GM19328 (cell line): ENCODE results near the gene STARD3.

Experiments used
- ATAC-seq: cut with Tn5 transposase; IDR thresholded peaks from one replicate; pipeline ENCODE4 v1.9.1; 2021; ENCODE audit warnings: mild to moderate bottlenecking, moderate library complexity; ENCODE audit not compliant: unreplicated experiment

STARD3 gene

GRCh38 chr17:39603304-39604016 is 33.5 kb upstream of the STARD3 start:
- ATAC-seq: no peak

- ATAC-seq: no peak
These were observed 31.9 kb upstream of the STARD3 start for GRCh38 chr17:39604911-39605491.

- no peak for ATAC-seq
These were observed 31.2 kb upstream of the STARD3 start for GRCh38 chr17:39605492-39606433.

GRCh38 chr17:39606434-39607056 is 30.4 kb upstream of the STARD3 start:
- ATAC-seq: no peak

- ATAC-seq: no peak
These were observed 29.7 kb upstream of the STARD3 start for GRCh38 chr17:39607057-39607850.

GRCh38 chr17:39607851-39608130 is 29.2 kb upstream of the STARD3 start, which contains the start of gene NEUROD2:
TSS of gene NEUROD2 (minus strand) at chr17:39607920. CDS start at chr17:39606599, 1,321 bp downstream.
- ATAC-seq: no peak

GRCh38 chr17:39608142-39608981 is 28.6 kb upstream of the STARD3 start:
- ATAC-seq: no peak

GRCh38 chr17:39609416-39610025 is 27.4 kb upstream of the STARD3 start:
- no peak for ATAC-seq

GRCh38 chr17:39611401-39612112 is 25.4 kb upstream of the STARD3 start:
- no peak for ATAC-seq

GRCh38 chr17:39612291-39612894 is 24.6 kb upstream of the STARD3 start:
- no peak for ATAC-seq

- ATAC-seq: no peak
These were observed 23.9 kb upstream of the STARD3 start for GRCh38 chr17:39612935-39613464.

- ATAC-seq: no peak
These were observed 22.3 kb upstream of the STARD3 start for GRCh38 chr17:39614545-39615157.

- ATAC-seq: no peak
These were observed 21.5 kb upstream of the STARD3 start for GRCh38 chr17:39615434-39615833.

- ATAC-seq: no peak
These were observed 19.9 kb upstream of the STARD3 start for GRCh38 chr17:39617100-39617445.

GRCh38 chr17:39617446-39618245 is 19.3 kb upstream of the STARD3 start:
- ATAC-seq: no peak

GRCh38 chr17:39618246-39618913 is 18.6 kb upstream of the STARD3 start:
- ATAC-seq: no peak
